Esophagus muscularis mucosa (tissue), 4 donors: ENCODE results near the gene CARD9. TPM values are rescaled to one million over a fixed set of nuclear protein-coding genes. Genes with fewer than 3 reads are reported as not detected.

Source experiments
- DNase-seq: peaks from one replicate; pipeline ENCODE4 v3.0.0-alpha.2; 2017; ENCODE audit errors: extremely low spot score
- H3K27ac ChIP-seq, 4 donors: fragments of 200-600 bp; sonication (generic); replicated peaks in 1 of 4; 1 replicate in 3 of 4; 2 replicates in 1 of 4; pipeline ENCODE4 v1.5.1; 2016 to 2019; ENCODE audit warnings: mild to moderate bottlenecking in 1 of 4
- H3K27me3 ChIP-seq, 4 donors: fragments of 200-600 bp; sonication (generic); one replicate each; pipeline versions ENCODE4 v1.5.1 to v1.6.0; 2016 to 2019
- H3K36me3 ChIP-seq, 4 donors: fragments of 200-600 bp; sonication (generic); one replicate each; pipeline ENCODE4 v1.5.1; 2016 to 2019
- H3K4me1 ChIP-seq, 4 donors: fragments of 200-600 bp; sonication (generic); one replicate each; pipeline ENCODE4 v1.5.1; 2016 to 2019
- H3K4me3 ChIP-seq, 4 donors: fragments of 200-600 bp; sonication (generic); 1 replicate in 2 of 4; 2 replicates in 2 of 4; pipeline ENCODE4 v1.5.1; 2016 to 2019; ENCODE audit warnings: mild to moderate bottlenecking in 4 of 4, moderate library complexity in 1 of 4
- H3K9me3 ChIP-seq, 4 donors: fragments of 200-600 bp; sonication (generic); 1 replicate in 3 of 4; 2 replicates in 1 of 4; pipeline ENCODE4 v1.5.1; 2016 to 2019
- EP300 ChIP-seq: sonication (generic); formaldehyde crosslinking; IDR thresholded peaks from one replicate; pipeline ENCODE4 v1.6.1; 2017; ENCODE audit warnings: antibody characterized with exemption
- POLR2A ChIP-seq: fragments of 450-650 bp; IDR thresholded peaks from one replicate; pipeline ENCODE4 v1.6.1; 2017; ENCODE audit warnings: antibody characterized with exemption, moderate library complexity, mild to moderate bottlenecking, low read depth
- POLR2AphosphoS5 ChIP-seq, 2 donors: sonication (generic); formaldehyde crosslinking; IDR thresholded peaks; one replicate each; pipeline ENCODE4 v1.6.1; 2017; ENCODE audit warnings: antibody characterized with exemption in 2 of 2
- WGBS: methylation state at CpG from one replicate; pipeline ENCODE4 v1.1.5; 2018; 5-methylcytosine and 5-hydroxymethylcytosine counted together
- intact Hi-C: fragments of 100-400 bp; cut with DNase I; formaldehyde crosslinking; loops from one replicate; pipeline ENCODE4 v1.15.1; 2023
- total RNA-seq, 4 donors: library from RNA; depleted of rRNA; stranded (reverse); fragments of >200 nt; gene quantifications; one replicate each; pipeline versions ENCODE4 v1.1.0 to v1.2.1, GENCODE V29; 2016
- TF ChIP-seq, protein P1 (sequence below), 3 experiments: fragments of 200-600 bp in 2 of 3; fragments of 450-650 bp in 1 of 3; sonication (generic) in 2 of 3; IDR thresholded peaks; one replicate each; pipeline ENCODE4 v1.5.1; 2017 to 2019; ENCODE audit warnings: antibody characterized with exemption in 3 of 3, mild to moderate bottlenecking in 2 of 3, moderate library complexity in 1 of 3

The CARD9 gene, protein sequence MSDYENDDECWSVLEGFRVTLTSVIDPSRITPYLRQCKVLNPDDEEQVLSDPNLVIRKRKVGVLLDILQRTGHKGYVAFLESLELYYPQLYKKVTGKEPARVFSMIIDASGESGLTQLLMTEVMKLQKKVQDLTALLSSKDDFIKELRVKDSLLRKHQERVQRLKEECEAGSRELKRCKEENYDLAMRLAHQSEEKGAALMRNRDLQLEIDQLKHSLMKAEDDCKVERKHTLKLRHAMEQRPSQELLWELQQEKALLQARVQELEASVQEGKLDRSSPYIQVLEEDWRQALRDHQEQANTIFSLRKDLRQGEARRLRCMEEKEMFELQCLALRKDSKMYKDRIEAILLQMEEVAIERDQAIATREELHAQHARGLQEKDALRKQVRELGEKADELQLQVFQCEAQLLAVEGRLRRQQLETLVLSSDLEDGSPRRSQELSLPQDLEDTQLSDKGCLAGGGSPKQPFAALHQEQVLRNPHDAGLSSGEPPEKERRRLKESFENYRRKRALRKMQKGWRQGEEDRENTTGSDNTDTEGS
- total RNA-seq, result 1 to 10 TPM; 1.2 to 4.2 (median 1.9) TPM

DNA sequence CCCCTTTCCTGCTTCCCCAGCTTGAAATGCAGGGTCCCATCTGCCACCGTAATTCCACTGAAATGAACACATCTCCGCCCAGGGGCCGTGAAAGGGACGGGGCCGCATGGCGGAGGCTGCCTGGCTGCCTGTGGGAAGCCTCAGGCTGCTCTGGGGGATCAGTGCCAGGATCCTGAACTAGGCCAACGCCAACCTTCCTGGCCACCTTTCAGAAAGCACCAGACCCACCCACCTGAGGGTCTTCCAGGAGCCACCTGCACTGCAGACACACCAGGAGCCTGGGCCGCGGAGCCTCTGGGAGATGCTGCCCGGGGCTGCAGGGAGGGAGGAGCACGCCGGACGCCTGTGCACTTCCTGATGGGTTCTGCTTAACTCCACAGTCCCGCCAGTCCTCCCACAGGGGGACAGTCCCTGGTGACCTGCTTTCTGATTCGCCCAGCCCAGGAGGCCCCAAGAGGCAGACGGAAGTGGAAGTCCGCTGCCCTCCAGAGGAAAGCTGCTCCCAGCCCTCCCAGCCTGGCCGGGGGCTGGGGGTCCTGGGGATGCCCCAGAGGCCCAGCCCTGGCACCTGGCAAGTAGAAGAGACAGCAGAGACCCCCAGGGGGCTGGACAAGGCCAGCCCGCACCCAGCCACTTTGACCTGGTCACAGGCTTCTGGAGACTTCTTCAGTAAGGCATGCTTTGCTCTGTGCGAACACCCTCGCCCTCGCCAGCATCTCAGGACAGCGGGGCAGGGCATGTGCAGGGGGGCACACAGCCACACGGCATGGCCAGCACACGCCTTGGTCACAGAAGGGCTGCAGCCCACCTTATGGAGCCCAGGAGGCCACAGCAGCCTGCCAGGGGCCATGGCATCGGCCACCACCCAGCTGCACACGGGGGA, at the start of gene CARD9:
CARD9 (minus strand) TSS at position 370 of the 883 bp plus-strand sequence. CDS start 1,591 bp downstream, outside the sequence.
- intact Hi-C loops, result no loop called here
- H3K27ac ChIP-seq, result no peak within 1 kb of the TSS
- 72% methylated on average over 13 of the region's 27 CpGs for WGBS
- peak within 1 kb of the TSS; percentile 16 to 30 (median 24) for H3K4me3 ChIP-seq
- TF ChIP-seq, protein P1, sequence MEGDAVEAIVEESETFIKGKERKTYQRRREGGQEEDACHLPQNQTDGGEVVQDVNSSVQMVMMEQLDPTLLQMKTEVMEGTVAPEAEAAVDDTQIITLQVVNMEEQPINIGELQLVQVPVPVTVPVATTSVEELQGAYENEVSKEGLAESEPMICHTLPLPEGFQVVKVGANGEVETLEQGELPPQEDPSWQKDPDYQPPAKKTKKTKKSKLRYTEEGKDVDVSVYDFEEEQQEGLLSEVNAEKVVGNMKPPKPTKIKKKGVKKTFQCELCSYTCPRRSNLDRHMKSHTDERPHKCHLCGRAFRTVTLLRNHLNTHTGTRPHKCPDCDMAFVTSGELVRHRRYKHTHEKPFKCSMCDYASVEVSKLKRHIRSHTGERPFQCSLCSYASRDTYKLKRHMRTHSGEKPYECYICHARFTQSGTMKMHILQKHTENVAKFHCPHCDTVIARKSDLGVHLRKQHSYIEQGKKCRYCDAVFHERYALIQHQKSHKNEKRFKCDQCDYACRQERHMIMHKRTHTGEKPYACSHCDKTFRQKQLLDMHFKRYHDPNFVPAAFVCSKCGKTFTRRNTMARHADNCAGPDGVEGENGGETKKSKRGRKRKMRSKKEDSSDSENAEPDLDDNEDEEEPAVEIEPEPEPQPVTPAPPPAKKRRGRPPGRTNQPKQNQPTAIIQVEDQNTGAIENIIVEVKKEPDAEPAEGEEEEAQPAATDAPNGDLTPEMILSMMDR (IDR thresholded peaks at IDR 0.05), result no peak
- TF ChIP-seq EP300, result no peak
- TF ChIP-seq POLR2AphosphoS5 (IDR thresholded peaks at IDR 0.05), result peak in 1 of 2 donors; percentile 9
- peaks cover 0 to 20% (median 8%) of the 10 kb centered on the region in 4 donors for H3K36me3 ChIP-seq
- H3K9me3 ChIP-seq, result no peaks in the 10 kb centered on the region
- peaks cover 0 to 10% (median 6%) of the 10 kb centered on the region in 4 donors for H3K4me1 ChIP-seq
- no peaks in the 10 kb centered on the region for H3K27me3 ChIP-seq
- no peak for DNase-seq

GRCh38 chr9:136422876-136423275, 49.4 kb upstream of the CARD9 start:
- Histone ChIP-seq H3K36me3 (peaks cover 59 to 88% (median 81%) of the 10 kb centered on the region in 4 donors), H3K4me3 (no peak overlapping the region), H3K27ac (no peak overlapping the region), H3K27me3 (no peaks in the 10 kb centered on the region), H3K9me3 (no peaks in the 10 kb centered on the region), H3K4me1 (no peaks in the 10 kb centered on the region)
- intact Hi-C loops, result no loop called here
- no peak for DNase-seq
- 95% methylated on average over 14 of the region's 26 CpGs for WGBS
- TF ChIP-seq, protein P1 (IDR thresholded peaks at IDR 0.05), result no peak
- TF ChIP-seq POLR2AphosphoS5 (IDR thresholded peaks at IDR 0.05), result no peak
- no peak for TF ChIP-seq POLR2A
- no peak for TF ChIP-seq EP300

DNA sequence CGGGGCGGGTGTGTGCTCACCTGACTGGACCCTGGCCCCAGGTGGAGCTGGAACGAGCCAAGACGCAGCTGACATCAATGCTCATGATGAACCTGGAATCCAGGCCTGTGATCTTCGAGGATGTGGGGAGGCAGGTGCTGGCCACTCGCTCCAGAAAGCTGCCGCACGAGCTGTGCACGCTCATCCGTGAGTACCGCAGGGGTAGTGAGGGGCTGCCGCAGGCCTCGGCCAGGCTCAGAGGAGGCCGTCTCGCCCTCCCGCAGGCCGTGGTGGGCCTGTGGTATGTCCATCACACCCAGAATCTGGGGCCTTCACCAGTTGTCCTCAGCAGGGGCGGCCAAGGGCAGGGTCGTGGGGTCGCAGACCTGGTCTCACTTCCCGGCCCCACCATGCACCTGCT, 48.3 kb upstream of the CARD9 start:
- Histone ChIP-seq H3K36me3 (peaks cover 70 to 92% (median 90%) of the 10 kb centered on the region in 4 donors), H3K27me3 (no peaks in the 10 kb centered on the region), H3K9me3 (no peaks in the 10 kb centered on the region), H3K4me1 (no peaks in the 10 kb centered on the region), H3K4me3 (no peak overlapping the region), H3K27ac (no peak overlapping the region)
- TF ChIP-seq POLR2AphosphoS5 (IDR thresholded peaks at IDR 0.05) (no peak), POLR2A (no peak), EP300 (no peak)
- TF ChIP-seq, protein P1 (IDR thresholded peaks at IDR 0.05), result no peak
- intact Hi-C loops, result no loop called here
- 93% methylated on average over 17 of the region's 21 CpGs for WGBS
- no peak for DNase-seq

- Histone ChIP-seq H3K36me3 (peaks cover 87 to 100% (median 99%) of the 10 kb centered on the region in 4 donors), H3K27me3 (no peaks in the 10 kb centered on the region), H3K4me3 (no peak overlapping the region), H3K27ac (no peak overlapping the region), H3K9me3 (no peaks in the 10 kb centered on the region), H3K4me1 (no peaks in the 10 kb centered on the region)
- DNase-seq, result no peak
- intact Hi-C loops, result no loop called here
- TF ChIP-seq POLR2AphosphoS5 (IDR thresholded peaks at IDR 0.05) (no peak), EP300 (no peak), POLR2A (no peak)
- TF ChIP-seq, protein P1 (IDR thresholded peaks at IDR 0.05), result no peak
- 88% methylated on average over 12 of the region's 12 CpGs for WGBS
These were observed 45.6 kb upstream of the CARD9 start for GRCh38 chr9:136419092-136419420.
